Retinal pigment epithelial cell (primary cell): ENCODE measurements around the gene NINL.
"Not testable (repeated sequence)": the region's sequence is repeated elsewhere in the genome, so short reads cannot be mapped to it uniquely, and the experiment has no call there.

Experiments
- DNase-seq: peaks from one replicate; pipeline ENCODE4 v3.0.0-alpha.2; 2010; ENCODE audit warnings: low read depth
- H3K4me3 ChIP-seq: 2 replicates; pipeline ENCODE4 v1.5.1; 2011; ENCODE audit warnings: mild to moderate bottlenecking, low read length, control low read depth, moderate library complexity
- TF ChIP-seq, protein P1 (sequence below): conservative IDR thresholded peaks from 2 replicates; pipeline ENCODE4 v1.5.1; 2011; ENCODE audit warnings: low read depth, low read length, control low read depth, inconsistent platforms

Gene NINL

DNA sequence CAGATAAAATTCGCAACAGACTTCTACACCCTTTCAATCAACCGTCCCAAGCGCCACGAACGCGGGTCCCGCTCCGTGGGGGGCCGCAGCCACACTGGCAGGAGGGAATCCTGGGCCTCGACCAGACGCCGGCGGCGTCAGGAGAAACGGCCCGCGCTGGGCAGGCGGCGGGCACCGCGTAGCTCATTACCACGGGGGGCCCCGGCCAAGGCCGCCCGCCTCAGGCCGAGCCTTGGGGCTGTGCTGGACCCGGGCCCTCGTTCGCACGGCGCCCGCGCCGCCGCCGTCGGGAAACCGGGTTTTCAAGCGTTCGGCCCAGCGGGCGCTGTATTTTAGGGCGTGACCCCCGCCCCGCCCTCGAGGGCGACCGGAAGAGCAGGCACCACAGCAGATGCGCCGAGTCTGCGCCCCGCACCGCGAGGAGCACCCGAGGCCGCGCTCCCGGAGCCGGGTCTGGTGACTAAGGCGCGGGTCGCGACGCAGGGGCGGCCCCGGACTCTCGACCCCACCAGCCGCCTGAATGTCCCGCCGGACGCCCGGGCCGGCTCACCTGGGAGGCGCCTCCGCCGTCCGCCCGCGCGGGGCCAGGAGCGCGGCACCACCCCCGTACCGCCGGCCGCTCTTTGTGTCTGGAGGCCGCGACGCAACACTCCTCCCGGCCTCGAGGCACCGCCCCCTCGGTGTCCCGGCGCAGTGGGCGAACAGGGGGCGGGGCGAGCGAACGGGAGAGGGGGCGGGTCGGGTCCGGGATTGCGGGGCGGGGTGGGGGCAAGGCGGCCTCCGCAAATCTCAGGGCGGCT lies at the start of gene NINL:
TSS of gene NINL (minus strand) at position 627 of the 800 bp plus-strand sequence. CDS start 58,944 bp downstream, outside the sequence.
- H3K4me3 ChIP-seq: peak within 1 kb of the TSS; percentile 60
- TF ChIP-seq, protein P1, sequence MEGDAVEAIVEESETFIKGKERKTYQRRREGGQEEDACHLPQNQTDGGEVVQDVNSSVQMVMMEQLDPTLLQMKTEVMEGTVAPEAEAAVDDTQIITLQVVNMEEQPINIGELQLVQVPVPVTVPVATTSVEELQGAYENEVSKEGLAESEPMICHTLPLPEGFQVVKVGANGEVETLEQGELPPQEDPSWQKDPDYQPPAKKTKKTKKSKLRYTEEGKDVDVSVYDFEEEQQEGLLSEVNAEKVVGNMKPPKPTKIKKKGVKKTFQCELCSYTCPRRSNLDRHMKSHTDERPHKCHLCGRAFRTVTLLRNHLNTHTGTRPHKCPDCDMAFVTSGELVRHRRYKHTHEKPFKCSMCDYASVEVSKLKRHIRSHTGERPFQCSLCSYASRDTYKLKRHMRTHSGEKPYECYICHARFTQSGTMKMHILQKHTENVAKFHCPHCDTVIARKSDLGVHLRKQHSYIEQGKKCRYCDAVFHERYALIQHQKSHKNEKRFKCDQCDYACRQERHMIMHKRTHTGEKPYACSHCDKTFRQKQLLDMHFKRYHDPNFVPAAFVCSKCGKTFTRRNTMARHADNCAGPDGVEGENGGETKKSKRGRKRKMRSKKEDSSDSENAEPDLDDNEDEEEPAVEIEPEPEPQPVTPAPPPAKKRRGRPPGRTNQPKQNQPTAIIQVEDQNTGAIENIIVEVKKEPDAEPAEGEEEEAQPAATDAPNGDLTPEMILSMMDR: no peak
- no peak for DNase-seq

DNA sequence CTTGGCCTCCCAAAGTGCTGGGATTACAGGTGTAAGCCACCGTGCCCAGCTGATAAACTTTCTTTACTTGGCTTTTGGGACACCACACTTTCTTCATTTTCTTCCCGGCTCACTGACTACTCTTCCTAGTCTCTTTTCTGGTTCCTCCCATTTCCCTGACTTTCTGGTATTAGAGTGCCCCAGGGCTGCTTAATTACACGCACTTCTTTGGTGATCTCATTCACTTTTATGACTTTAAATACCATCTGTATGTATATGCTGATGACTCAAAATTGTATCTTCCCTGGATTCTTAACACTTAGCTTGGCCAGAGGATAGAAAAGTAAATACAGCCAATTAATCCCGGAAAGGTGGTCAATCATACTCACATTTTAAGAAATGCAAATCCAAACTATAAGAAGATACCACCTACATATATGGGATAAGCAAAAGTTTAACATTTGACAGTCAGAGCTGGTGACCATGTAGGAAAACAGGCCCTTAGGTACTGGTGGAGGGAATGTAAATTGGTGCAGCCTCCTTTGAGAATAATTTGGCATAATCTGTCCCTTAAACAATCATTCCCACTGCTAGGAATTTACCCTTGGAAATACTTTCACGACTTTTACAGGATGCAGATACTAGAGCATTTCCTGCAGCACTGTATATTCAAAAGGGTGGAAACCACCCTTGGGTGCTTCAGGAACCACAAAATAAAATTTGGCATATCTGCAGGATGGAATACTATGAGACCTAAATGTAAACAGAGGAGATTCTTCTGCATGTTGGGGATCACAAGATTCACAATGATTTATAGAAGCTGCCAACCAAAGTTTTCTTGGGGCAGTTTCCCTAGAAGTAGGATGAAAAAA lies 47.8 kb upstream of the NINL start:
- no peak for DNase-seq
- TF ChIP-seq, protein P1: no peak
- H3K4me3 ChIP-seq: no peak overlapping the region

- not testable (repeated sequence) for DNase-seq, H3K4me3 ChIP-seq
Measured at GRCh38 chr20:25630615-25631014, 45.3 kb upstream of the NINL start.

DNA sequence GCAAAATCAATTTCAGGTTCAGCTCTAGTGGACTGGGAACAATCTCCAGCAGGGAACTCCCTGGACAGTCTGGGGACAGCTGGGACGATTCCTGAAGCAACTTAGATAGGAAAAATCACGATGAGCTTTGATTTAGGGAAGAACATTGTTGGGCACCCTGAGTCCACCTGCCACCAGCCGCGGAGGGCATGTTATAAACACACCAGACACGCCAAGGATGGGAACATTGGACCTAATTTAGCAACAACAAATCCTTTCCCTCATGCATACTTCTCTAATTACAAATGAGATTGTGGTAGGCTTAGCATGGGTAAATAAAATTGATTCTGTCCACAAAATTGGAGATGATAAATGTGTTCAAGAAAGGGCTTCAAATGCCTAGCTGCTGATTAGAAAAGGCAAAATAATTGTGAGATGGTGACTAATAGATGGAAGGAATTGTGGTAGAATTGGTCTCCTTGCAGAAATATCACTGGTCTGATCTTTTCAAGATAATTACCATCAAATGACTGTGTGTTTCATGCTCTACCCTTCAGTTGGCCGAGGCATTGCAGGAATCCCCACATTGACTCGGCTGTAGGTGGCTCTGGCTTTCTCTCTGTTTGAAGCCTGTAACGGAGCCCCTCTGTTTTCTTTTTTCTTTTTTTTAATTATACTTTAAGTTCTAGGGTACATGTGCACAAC lies 44.6 kb upstream of the NINL start:
- TF ChIP-seq, protein P1: no peak
- no peak overlapping the region for H3K4me3 ChIP-seq
- no peak for DNase-seq

DNA sequence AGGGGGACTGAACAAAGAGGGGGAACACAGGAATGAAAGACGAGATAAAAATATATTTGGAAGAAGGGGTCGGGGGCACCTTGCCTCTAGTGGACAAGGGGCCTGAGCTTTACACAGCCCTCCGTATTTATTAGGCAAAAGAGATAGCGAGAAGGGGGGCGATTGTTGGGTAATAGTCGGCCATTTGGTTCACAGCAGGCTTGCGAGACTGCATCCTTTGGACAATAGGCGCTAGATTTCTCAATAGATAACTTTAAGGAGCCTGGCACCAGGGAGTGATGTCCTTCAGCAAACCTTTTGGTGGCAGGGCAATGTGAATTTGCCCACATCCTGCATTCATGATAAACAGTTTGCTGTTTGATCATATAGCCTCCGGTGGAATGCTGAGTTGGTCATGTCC lies 41.4 kb upstream of the NINL start:
- no peak for DNase-seq

DNA sequence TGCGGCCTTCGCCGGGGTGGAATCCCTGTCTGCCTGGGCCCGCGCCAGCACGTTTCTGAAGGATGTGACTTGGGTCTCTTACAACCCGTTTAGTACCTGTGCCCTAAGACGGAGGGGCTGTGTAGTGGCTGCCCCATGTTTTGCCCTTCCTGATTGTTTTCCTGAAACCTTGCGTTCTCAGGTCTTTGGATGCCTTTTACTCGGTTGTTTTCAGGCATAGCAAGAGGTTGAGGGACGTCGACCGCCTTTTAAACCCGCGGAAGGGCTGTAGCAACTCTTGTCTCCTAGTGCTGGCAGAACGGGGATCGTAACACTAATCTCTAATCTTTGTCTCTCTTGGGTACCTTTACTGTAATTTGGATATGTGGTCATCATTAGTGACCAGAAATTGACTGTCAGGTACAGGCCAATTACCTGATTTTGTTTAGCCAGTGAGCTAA lies 39.2 kb upstream of the NINL start:
- H3K4me3 ChIP-seq: peak overlapping the region; percentile 69
- TF ChIP-seq, protein P1: no peak
- DNase-seq: no peak

More for the DNA sequence above, 41.4 kb upstream of the NINL start:
- H3K4me3 ChIP-seq: no peak overlapping the region
- TF ChIP-seq, protein P1: no peak
